H9 (cell line): ENCODE results near the gene ATP11C. TPM values are rescaled to one million over a fixed set of nuclear protein-coding genes. Genes with fewer than 3 reads are reported as not detected.

Experiments
- DNase-seq: peaks from one replicate; pipeline ENCODE4 v3.0.0-alpha.2; 2017
- H2AFZ ChIP-seq: one replicate; pipeline ENCODE4 v1.6.1; 2013; ENCODE audit warnings: mild to moderate bottlenecking, low read length, control low read depth, moderate library complexity
- H2AK5ac ChIP-seq: 2 replicates; pipeline ENCODE4 v1.6.1; 2013; ENCODE audit warnings: low read length, control low read depth, mixed read lengths; ENCODE audit not compliant: insufficient read length
- H2BK120ac ChIP-seq: one replicate; pipeline ENCODE4 v1.6.1; 2013; ENCODE audit warnings: low read depth, mild to moderate bottlenecking, low read length, control low read depth, inconsistent platforms; ENCODE audit not compliant: poor library complexity, severe bottlenecking
- H2BK12ac ChIP-seq: 2 replicates; pipeline ENCODE4 v1.6.1; 2013; ENCODE audit warnings: low read length, control low read depth, mixed read lengths, low read depth; ENCODE audit not compliant: insufficient read length
- H2BK15ac ChIP-seq: 2 replicates; pipeline ENCODE4 v1.6.1; 2013; ENCODE audit warnings: low read depth, low read length, control low read depth
- H2BK20ac ChIP-seq: one replicate; pipeline ENCODE4 v1.6.1; 2013; ENCODE audit warnings: low read depth, mild to moderate bottlenecking, low read length, control low read depth, inconsistent platforms; ENCODE audit not compliant: poor library complexity, severe bottlenecking
- H2BK5ac ChIP-seq: 2 replicates; pipeline ENCODE4 v1.6.1; 2013; ENCODE audit warnings: low read length, control low read depth, mixed read lengths; ENCODE audit not compliant: insufficient read length
- H3K14ac ChIP-seq: 2 replicates; pipeline ENCODE4 v1.6.1; 2013; ENCODE audit warnings: low read length, control low read depth; ENCODE audit not compliant: insufficient read depth
- H3K18ac ChIP-seq: 2 replicates; pipeline ENCODE4 v1.6.1; 2013; ENCODE audit warnings: low read depth, mild to moderate bottlenecking, mixed read lengths, low read length, control low read depth; ENCODE audit not compliant: insufficient read length
- H3K23ac ChIP-seq: 2 replicates; pipeline ENCODE4 v1.6.1; 2013; ENCODE audit warnings: low read length, control low read depth, mixed read lengths, low read depth; ENCODE audit not compliant: insufficient read length
- H3K23me2 ChIP-seq: 2 replicates; pipeline ENCODE4 v1.6.1; 2013; ENCODE audit warnings: low read depth, mild to moderate bottlenecking, mixed read lengths, low read length, control low read depth; ENCODE audit not compliant: insufficient read length, poor library complexity, severe bottlenecking
- H3K27ac ChIP-seq: 2 replicates; pipeline ENCODE4 v1.5.1; 2013; ENCODE audit warnings: low read length, control low read depth, mixed read lengths, low read depth; ENCODE audit not compliant: insufficient read length
- H3K27me3 ChIP-seq: 2 replicates; pipeline ENCODE4 v1.6.1; 2013; ENCODE audit warnings: low read length, control low read depth, inconsistent platforms; ENCODE audit not compliant: insufficient read depth
- H3K4ac ChIP-seq: 2 replicates; pipeline ENCODE4 v1.6.1; 2013; ENCODE audit warnings: low read depth, mild to moderate bottlenecking, control low read depth, inconsistent platforms, low read length, moderate library complexity
- H3K4me1 ChIP-seq: 2 replicates; pipeline ENCODE4 v1.6.1; 2013; ENCODE audit warnings: low read length, control low read depth, inconsistent platforms; ENCODE audit not compliant: insufficient read depth
- H3K4me2 ChIP-seq: 2 replicates; pipeline ENCODE4 v1.6.1; 2013; ENCODE audit warnings: low read length, control low read depth, mixed read lengths; ENCODE audit not compliant: insufficient read length, insufficient read depth
- H3K56ac ChIP-seq: 2 replicates; pipeline ENCODE4 v1.6.1; 2013; ENCODE audit warnings: low read depth, mild to moderate bottlenecking, mixed read lengths, low read length, control low read depth; ENCODE audit not compliant: insufficient read length
- H3K79me1 ChIP-seq: 2 replicates; pipeline ENCODE4 v1.6.1; 2013; ENCODE audit warnings: low read depth, mild to moderate bottlenecking, moderate library complexity, low read length, control low read depth, inconsistent platforms; ENCODE audit not compliant: insufficient read depth, poor library complexity, severe bottlenecking
- H3K79me2 ChIP-seq: 2 replicates; pipeline ENCODE4 v1.6.1; 2013; ENCODE audit warnings: low read length, control low read depth, inconsistent platforms; ENCODE audit not compliant: insufficient read depth
- H3K9ac ChIP-seq: 2 replicates; pipeline ENCODE4 v1.6.1; 2013; ENCODE audit warnings: low read length, control low read depth, mixed read lengths; ENCODE audit not compliant: insufficient read length; ENCODE audit errors: extremely low read depth
- H3K9me3 ChIP-seq: one replicate; pipeline ENCODE4 v1.6.1; 2013; ENCODE audit warnings: low read depth, low read length, inconsistent platforms; ENCODE audit not compliant: control insufficient read depth
- H3T11ph ChIP-seq: one replicate; pipeline ENCODE4 v1.6.1; 2013; ENCODE audit warnings: mild to moderate bottlenecking, low read length, control low read depth, inconsistent platforms
- H4K20me1 ChIP-seq: one replicate; pipeline ENCODE4 v1.6.1; 2013; ENCODE audit not compliant: control insufficient read depth, insufficient read length, insufficient read depth
- H4K5ac ChIP-seq: 2 replicates; pipeline ENCODE4 v1.6.1; 2013; ENCODE audit warnings: low read depth, mild to moderate bottlenecking, mixed read lengths, low read length, control low read depth; ENCODE audit not compliant: insufficient read length
- H4K8ac ChIP-seq: replicated peaks from 2 replicates; pipeline ENCODE4 v1.6.1; 2013; ENCODE audit warnings: low read length, control low read depth, mixed read lengths, low read depth; ENCODE audit not compliant: insufficient read length
- H4K91ac ChIP-seq: 2 replicates; pipeline ENCODE4 v1.6.1; 2013; ENCODE audit warnings: low read depth, mild to moderate bottlenecking, moderate library complexity, mixed read lengths, low read length, control low read depth; ENCODE audit not compliant: insufficient read length
- H3K27ac Mint-ChIP-seq, 3 experiments: 2 replicates in 2 of 3; 3 replicates in 1 of 3; pipeline ENCODE4 v1.8.0; 2020 to 2021; ENCODE audit warnings: mixed read lengths in 3 of 3, mild to moderate bottlenecking in 1 of 3, moderate library complexity in 1 of 3
- H3K27me3 Mint-ChIP-seq: 2 replicates; pipeline ENCODE4 v1.8.0; 2021; ENCODE audit warnings: low read depth, mild to moderate bottlenecking, moderate library complexity, mixed read lengths
- H3K36me3 Mint-ChIP-seq, 3 experiments: 2 replicates in 2 of 3; 3 replicates in 1 of 3; pipeline ENCODE4 v1.8.0; 2020 to 2021; ENCODE audit warnings: low read depth in 3 of 3, mixed read lengths in 3 of 3; ENCODE audit not compliant: insufficient read depth in 1 of 3
- H3K4me1 Mint-ChIP-seq, 2 experiments: 2 replicates each; pipeline ENCODE4 v1.8.0; 2020; ENCODE audit warnings: mixed read lengths in 2 of 2
- H3K4me3 Mint-ChIP-seq, 2 experiments: 2 replicates in 1 of 2; 3 replicates in 1 of 2; pipeline ENCODE4 v1.8.0; 2020 to 2021; ENCODE audit warnings: mild to moderate bottlenecking in 2 of 2, mixed read lengths in 2 of 2, moderate library complexity in 1 of 2
- H3K9me3 Mint-ChIP-seq, 2 experiments: 2 replicates in 1 of 2; 3 replicates in 1 of 2; pipeline ENCODE4 v1.8.0; 2020; ENCODE audit warnings: mild to moderate bottlenecking in 2 of 2, mixed read lengths in 2 of 2, moderate library complexity in 1 of 2
- WGBS: extraction: QIAGEN DNeasy Blood & Tissue Kit; methylation state at CpG from one replicate; pipeline ENCODE4 v1.1.7; 2013; ENCODE audit warnings: missing lambda C conversion rate, low lambda C conversion rate, mixed read lengths; ENCODE audit not compliant: insufficient read length; ENCODE audit errors: extremely low coverage; 5-methylcytosine and 5-hydroxymethylcytosine counted together
- total RNA-seq: library from RNA; stranded (reverse); gene quantifications from 2 replicates; pipeline ENCODE4 v1.2.1, GENCODE V29; 2021
- TF ChIP-seq, protein P1 (sequence below): fragments of 200-600 bp; sonication (generic); conservative IDR thresholded peaks from 3 replicates; pipeline ENCODE4 v1.8.0; 2021; ENCODE audit warnings: antibody characterized with exemption, mild to moderate bottlenecking

Gene ATP11C
- total RNA-seq, 1 experiment from 2014 or later: 28.4 TPM

DNA sequence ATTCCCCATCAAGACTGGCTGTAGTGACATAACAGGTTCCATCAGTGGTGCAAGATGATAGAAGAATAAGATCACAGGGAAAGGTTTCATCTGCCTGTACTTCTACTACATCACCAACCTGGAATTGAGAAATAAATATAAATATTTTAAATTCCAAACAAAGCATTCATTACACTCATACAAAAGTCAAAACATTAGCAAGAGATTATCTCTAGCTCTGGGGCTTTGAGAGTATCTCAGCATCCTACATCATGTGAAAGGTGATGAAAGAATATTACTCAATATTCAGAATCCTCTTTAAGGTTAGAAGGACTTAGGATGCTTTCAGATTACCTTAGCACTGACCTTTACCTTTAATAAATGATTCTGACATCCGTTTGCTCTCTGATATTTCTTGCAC lies 128.4 kb downstream of the ATP11C start:
- Mint-ChIP-seq H3K27me3 (no peaks in the 10 kb centered on the region), H3K36me3 (peaks cover 16 to 35% (median 20%) of the 10 kb centered on the region in 3 experiments; a peak in 6 of 7 replicates), H3K9me3 (peaks cover 0 to 53% of the 10 kb centered on the region in 2 experiments; a peak in 2 of 5 replicates), H3K4me1 (no peaks in the 10 kb centered on the region), H3K4me3 (no peak overlapping the region), H3K27ac (no peak overlapping the region)
- Histone ChIP-seq H3K27me3 (no peaks in the 10 kb centered on the region), H3K79me1 (no peaks in the 10 kb centered on the region), H4K20me1 (no peaks in the 10 kb centered on the region), H3K9me3 (no peaks in the 10 kb centered on the region), H3K4me2 (no peak overlapping the region), H4K5ac (no peak overlapping the region), H2BK20ac (no peak overlapping the region), H3K4ac (no peak overlapping the region), H2AK5ac (no peak overlapping the region), H2BK5ac (no peak overlapping the region), H3K18ac (no peak overlapping the region), H2BK12ac (no peak overlapping the region), H3K4me1 (no peaks in the 10 kb centered on the region; the same call in 1 of the 2 replicates), H4K91ac (no peak overlapping the region), H2AFZ (no peak overlapping the region), H3K79me2 (no peaks in the 10 kb centered on the region), H3K14ac (no peak overlapping the region), H3K23me2 (no peaks in the 10 kb centered on the region), H3K9ac (no peak overlapping the region), H3K56ac (no peak overlapping the region), H4K8ac (no peak overlapping the region), H3T11ph (no peak overlapping the region), H3K23ac (no peak overlapping the region), H3K27ac (no peak overlapping the region), H2BK120ac (no peak overlapping the region), H2BK15ac (no peak overlapping the region)
- no CpG with 5 or more reads among the region's 1 CpG for WGBS
- TF ChIP-seq, protein P1, sequence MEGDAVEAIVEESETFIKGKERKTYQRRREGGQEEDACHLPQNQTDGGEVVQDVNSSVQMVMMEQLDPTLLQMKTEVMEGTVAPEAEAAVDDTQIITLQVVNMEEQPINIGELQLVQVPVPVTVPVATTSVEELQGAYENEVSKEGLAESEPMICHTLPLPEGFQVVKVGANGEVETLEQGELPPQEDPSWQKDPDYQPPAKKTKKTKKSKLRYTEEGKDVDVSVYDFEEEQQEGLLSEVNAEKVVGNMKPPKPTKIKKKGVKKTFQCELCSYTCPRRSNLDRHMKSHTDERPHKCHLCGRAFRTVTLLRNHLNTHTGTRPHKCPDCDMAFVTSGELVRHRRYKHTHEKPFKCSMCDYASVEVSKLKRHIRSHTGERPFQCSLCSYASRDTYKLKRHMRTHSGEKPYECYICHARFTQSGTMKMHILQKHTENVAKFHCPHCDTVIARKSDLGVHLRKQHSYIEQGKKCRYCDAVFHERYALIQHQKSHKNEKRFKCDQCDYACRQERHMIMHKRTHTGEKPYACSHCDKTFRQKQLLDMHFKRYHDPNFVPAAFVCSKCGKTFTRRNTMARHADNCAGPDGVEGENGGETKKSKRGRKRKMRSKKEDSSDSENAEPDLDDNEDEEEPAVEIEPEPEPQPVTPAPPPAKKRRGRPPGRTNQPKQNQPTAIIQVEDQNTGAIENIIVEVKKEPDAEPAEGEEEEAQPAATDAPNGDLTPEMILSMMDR: no peak
- DNase-seq: no peak
